AG10803 (cell line): ENCODE data around the gene IDH3A.

Experiments
- DNase-seq: peaks from one replicate; pipeline ENCODE4 v3.0.0; 2010; ENCODE audit warnings: low read depth
- H3K4me3 ChIP-seq: 2 replicates; pipeline ENCODE4 v1.5.1; 2011; ENCODE audit warnings: mild to moderate bottlenecking, low read length, control low read depth
- CTCF ChIP-seq: conservative IDR thresholded peaks from 2 replicates; pipeline ENCODE4 v1.5.1; 2011; ENCODE audit warnings: mild to moderate bottlenecking, low read length, control low read depth, inconsistent platforms

Gene IDH3A

GRCh38 chr15:78212008-78212407, 62.8 kb downstream of the IDH3A start:
- no peak for DNase-seq

GRCh38 chr15:78212546-78213424, 63.6 kb downstream of the IDH3A start:
- H3K4me3 ChIP-seq = no peak overlapping the region
- DNase-seq = peak; percentile 59
- no peak for TF ChIP-seq CTCF

More at GRCh38 chr15:78212008-78212407, 62.8 kb downstream of the IDH3A start:
- no peak overlapping the region for H3K4me3 ChIP-seq
- TF ChIP-seq CTCF = no peak

GRCh38 chr15:78213425-78213750, 64.2 kb downstream of the IDH3A start:
- DNase-seq = no peak
- H3K4me3 ChIP-seq = no peak overlapping the region
- no peak for TF ChIP-seq CTCF

DNA sequence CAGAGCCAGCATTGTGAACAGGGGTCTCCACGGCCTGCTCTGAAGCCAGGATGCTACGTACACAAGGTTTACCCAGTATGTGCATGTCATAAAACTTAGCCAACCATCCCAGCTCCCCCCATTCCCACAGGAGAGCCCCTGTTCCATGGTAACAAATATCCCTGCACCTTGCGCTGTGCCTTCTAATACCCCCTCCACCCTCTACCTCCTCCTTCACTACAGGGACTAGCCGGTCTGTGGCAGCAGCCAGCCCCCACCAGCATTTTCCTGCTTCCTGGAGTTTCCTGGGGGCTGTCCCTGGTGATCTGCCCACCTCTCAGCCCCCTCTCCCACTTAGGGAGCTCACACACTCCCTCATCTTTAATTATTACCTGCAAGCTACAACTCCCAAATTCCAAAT, 64.8 kb downstream of the IDH3A start:
- TF ChIP-seq CTCF = no peak
- no peak overlapping the region for H3K4me3 ChIP-seq
- DNase-seq = no peak

DNA sequence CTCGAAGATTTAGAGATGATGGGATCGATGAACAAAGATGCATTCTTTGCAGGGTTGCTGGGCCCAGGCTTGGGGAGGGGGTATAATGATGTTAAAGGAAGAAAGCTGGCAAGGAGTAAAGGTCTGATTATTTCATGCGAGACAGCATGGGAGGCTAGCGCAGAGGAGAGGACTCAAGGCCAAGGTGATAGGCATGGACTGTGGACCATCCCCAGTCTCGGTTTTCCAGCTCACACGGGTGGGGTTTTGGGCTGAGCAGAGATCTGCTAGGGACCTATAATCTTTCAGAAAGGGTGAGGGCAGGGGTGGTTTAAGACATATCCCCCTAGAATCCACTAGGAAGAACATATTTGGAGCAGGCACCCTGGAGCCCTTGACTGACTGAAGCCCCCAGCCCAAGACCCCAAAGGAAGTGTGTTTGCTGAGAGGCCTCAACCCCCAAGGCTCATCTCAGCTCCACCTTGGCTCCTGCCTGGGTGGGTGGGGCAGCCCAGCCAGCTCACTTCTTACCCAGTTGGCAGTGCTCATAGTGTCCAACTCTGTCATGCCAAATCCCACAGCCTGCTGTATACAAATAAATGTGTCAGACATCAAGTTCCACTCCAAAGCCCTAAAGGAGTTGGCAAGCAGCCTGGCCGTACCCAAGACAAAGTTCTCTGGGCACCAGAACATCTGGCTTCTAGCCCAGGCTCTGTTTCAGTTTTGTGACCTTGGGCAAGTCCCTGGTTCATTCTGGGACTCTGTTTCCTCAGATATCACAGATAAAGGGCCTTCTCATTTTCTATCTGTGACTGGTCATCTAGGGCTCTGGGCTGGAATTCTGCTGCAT, 67.3 kb downstream of the IDH3A start:
- H3K4me3 ChIP-seq = no peak overlapping the region
- no peak for TF ChIP-seq CTCF
- DNase-seq = peak; percentile 36

DNA sequence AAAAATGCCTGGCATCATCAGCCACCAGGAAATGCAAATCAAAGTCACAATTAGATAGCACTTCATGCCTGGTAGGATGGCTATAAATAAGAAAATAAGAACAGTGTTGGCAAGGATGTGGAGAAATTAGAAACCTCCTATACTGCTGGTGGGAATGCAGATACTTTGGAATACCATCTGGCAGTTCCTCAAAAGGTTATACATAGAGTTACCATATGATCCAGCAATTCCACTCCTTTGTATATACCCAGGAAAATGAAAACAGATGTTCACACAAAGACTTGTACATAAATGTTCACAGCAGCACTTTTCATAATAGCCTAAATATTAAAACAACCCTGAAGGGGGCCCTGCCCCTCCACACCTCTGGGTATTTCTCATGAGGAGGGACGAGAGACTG, 71.6 kb downstream of the IDH3A start:
- H3K4me3 ChIP-seq = no peak overlapping the region
- TF ChIP-seq CTCF = no peak
- no peak for DNase-seq
